Trophoblast cell (in vitro differentiated cells and primary cell): ENCODE measurements around the gene USP44.

Experiments used
- DNase-seq, 2 donors: peaks; one replicate each; pipeline ENCODE4 v3.0.0-alpha.2; 2016
- H2AFZ ChIP-seq: 2 replicates; pipeline ENCODE4 v1.6.1; 2013; ENCODE audit warnings: low read length, moderate library complexity, mild to moderate bottlenecking; ENCODE audit not compliant: insufficient read depth, poor library complexity
- H2AK5ac ChIP-seq: 2 replicates; pipeline ENCODE4 v1.6.1; 2013; ENCODE audit warnings: mild to moderate bottlenecking, low read length
- H2BK120ac ChIP-seq: 2 replicates; pipeline ENCODE4 v1.6.1; 2013; ENCODE audit warnings: low read length, mild to moderate bottlenecking, moderate library complexity; ENCODE audit not compliant: insufficient read depth, poor library complexity
- H2BK12ac ChIP-seq: 2 replicates; pipeline ENCODE4 v1.6.1; 2013; ENCODE audit warnings: mild to moderate bottlenecking, low read length, moderate library complexity
- H2BK5ac ChIP-seq: 2 replicates; pipeline ENCODE4 v1.6.1; 2013; ENCODE audit warnings: low read length, low read depth, moderate library complexity, mild to moderate bottlenecking; ENCODE audit not compliant: poor library complexity
- H3K14ac ChIP-seq: 2 replicates; pipeline ENCODE4 v1.6.1; 2013; ENCODE audit warnings: mild to moderate bottlenecking, low read length
- H3K18ac ChIP-seq: 2 replicates; pipeline ENCODE4 v1.6.1; 2013; ENCODE audit warnings: mild to moderate bottlenecking, low read length
- H3K23ac ChIP-seq: 2 replicates; pipeline ENCODE4 v1.6.1; 2013; ENCODE audit warnings: low read length
- H3K27ac ChIP-seq: 2 replicates; pipeline ENCODE4 v1.5.1; 2013; ENCODE audit warnings: low read depth, mild to moderate bottlenecking, inconsistent platforms, low read length, moderate library complexity
- H3K27me3 ChIP-seq: 2 replicates; pipeline ENCODE4 v1.6.1; 2013; ENCODE audit warnings: inconsistent platforms, mild to moderate bottlenecking, low read length, moderate library complexity; ENCODE audit not compliant: insufficient read depth
- H3K36me3 ChIP-seq, 2 experiments: 1 replicate in 1 of 2; 2 replicates in 1 of 2; pipeline ENCODE4 v1.6.1; 2013; ENCODE audit warnings: low read length in 2 of 2, mild to moderate bottlenecking in 2 of 2, moderate library complexity in 1 of 2; ENCODE audit not compliant: insufficient read depth in 2 of 2, control insufficient read depth in 1 of 2
- H3K4ac ChIP-seq: 2 replicates; pipeline ENCODE4 v1.6.1; 2013; ENCODE audit warnings: low read depth, mild to moderate bottlenecking, low read length, moderate library complexity
- H3K4me1 ChIP-seq, 2 experiments: 1 replicate in 1 of 2; 2 replicates in 1 of 2; pipeline ENCODE4 v1.6.1; 2013; ENCODE audit warnings: low read length in 2 of 2, mild to moderate bottlenecking in 2 of 2, moderate library complexity in 1 of 2; ENCODE audit not compliant: insufficient read depth in 2 of 2, control insufficient read depth in 1 of 2
- H3K4me2 ChIP-seq: 2 replicates; pipeline ENCODE4 v1.6.1; 2013; ENCODE audit warnings: inconsistent platforms, mild to moderate bottlenecking, low read length, moderate library complexity
- H3K4me3 ChIP-seq: 2 replicates; pipeline ENCODE4 v1.5.1; 2013; ENCODE audit warnings: mild to moderate bottlenecking, low read depth, low read length, inconsistent platforms
- H3K79me1 ChIP-seq: one replicate; pipeline ENCODE4 v1.6.1; 2013; ENCODE audit warnings: low read length
- H3K79me2 ChIP-seq: 2 replicates; pipeline ENCODE4 v1.6.1; 2013; ENCODE audit warnings: low read length, mild to moderate bottlenecking; ENCODE audit not compliant: control insufficient read depth, insufficient read depth, poor library complexity
- H3K9ac ChIP-seq: 2 replicates; pipeline ENCODE4 v1.6.1; 2013; ENCODE audit warnings: mild to moderate bottlenecking, low read length
- H3K9me3 ChIP-seq: 2 replicates; pipeline ENCODE4 v1.6.1; 2013; ENCODE audit warnings: low read depth, mild to moderate bottlenecking, control low read depth, inconsistent platforms, low read length; ENCODE audit not compliant: insufficient read depth
- H4K12ac ChIP-seq: 2 replicates; pipeline ENCODE4 v1.6.1; 2013; ENCODE audit warnings: low read depth, mild to moderate bottlenecking, low read length, moderate library complexity
- H4K8ac ChIP-seq: 2 replicates; pipeline ENCODE4 v1.6.1; 2013; ENCODE audit warnings: low read depth, mild to moderate bottlenecking, low read length, moderate library complexity
- H4K91ac ChIP-seq: one replicate; pipeline ENCODE4 v1.6.1; 2013; ENCODE audit warnings: low read depth, mild to moderate bottlenecking, low read length, moderate library complexity
- WGBS: extraction: QIAGEN DNeasy Blood & Tissue Kit; methylation state at CpG from one replicate; pipeline ENCODE4 v1.1.7; 2013; ENCODE audit warnings: missing lambda C conversion rate; ENCODE audit not compliant: insufficient read length, insufficient coverage; ENCODE audit errors: extremely low coverage; 5-methylcytosine and 5-hydroxymethylcytosine counted together

Gene USP44

GRCh38 chr12:95538656-95539055 is 12.6 kb downstream of the USP44 start:
- no peak overlapping the region for H3K4me3 ChIP-seq
- WGBS: no CpG with 5 or more reads among the region's 5 CpGs
- H3K36me3 ChIP-seq: no peaks in the 10 kb centered on the region

GRCh38 chr12:95538006-95538405 is 13.3 kb downstream of the USP44 start:
- Histone ChIP-seq H3K27ac (no peak overlapping the region), H3K4me3 (no peak overlapping the region), H3K36me3 (no peaks in the 10 kb centered on the region), H2BK5ac (no peak overlapping the region), H2AFZ (no peak overlapping the region), H2AK5ac (no peak overlapping the region), H3K14ac (no peak overlapping the region), H3K79me2 (no peaks in the 10 kb centered on the region), H3K9ac (no peak overlapping the region), H3K27me3 (no peaks in the 10 kb centered on the region), H2BK12ac (no peak overlapping the region), H3K4ac (no peak overlapping the region), H3K4me1 (no peaks in the 10 kb centered on the region), H3K9me3 (no peaks in the 10 kb centered on the region), H3K18ac (no peak overlapping the region), H3K4me2 (no peak overlapping the region), H3K23ac (no peak overlapping the region), H3K79me1 (no peaks in the 10 kb centered on the region), H4K91ac (no peak overlapping the region), H4K8ac (no peak overlapping the region), H4K12ac (no peak overlapping the region), H2BK120ac (no peak overlapping the region)
- DNase-seq: no peak
- no CpG with 5 or more reads among the region's 4 CpGs for WGBS

More at GRCh38 chr12:95538656-95539055, 12.6 kb downstream of the USP44 start:
- Histone ChIP-seq H3K9me3 (no peaks in the 10 kb centered on the region), H3K79me1 (no peaks in the 10 kb centered on the region), H3K79me2 (no peaks in the 10 kb centered on the region), H3K18ac (no peak overlapping the region), H3K4me2 (no peak overlapping the region), H2BK12ac (no peak overlapping the region), H3K27me3 (no peaks in the 10 kb centered on the region), H3K9ac (no peak overlapping the region), H3K23ac (no peak overlapping the region), H4K8ac (no peak overlapping the region), H2AFZ (no peak overlapping the region), H3K27ac (no peak overlapping the region), H3K4ac (no peak overlapping the region), H2BK120ac (no peak overlapping the region), H3K4me1 (no peaks in the 10 kb centered on the region), H2BK5ac (no peak overlapping the region), H3K14ac (no peak overlapping the region), H4K12ac (no peak overlapping the region), H2AK5ac (no peak overlapping the region), H4K91ac (no peak overlapping the region)
- DNase-seq: no peak

- Histone ChIP-seq H2BK120ac (no peak overlapping the region), H3K36me3 (no peaks in the 10 kb centered on the region)
These were observed 17.3 kb downstream of the USP44 start for GRCh38 chr12:95533985-95534384.

GRCh38 chr12:95532851-95533250 is 18.4 kb downstream of the USP44 start:
- WGBS: no CpG with 5 or more reads among the region's 5 CpGs
- H3K27me3 ChIP-seq: no peaks in the 10 kb centered on the region
- H3K79me2 ChIP-seq: no peaks in the 10 kb centered on the region
- no peak overlapping the region for H3K4me3 ChIP-seq
- no peak overlapping the region for H2BK120ac ChIP-seq
- H3K36me3 ChIP-seq: no peaks in the 10 kb centered on the region
- H4K8ac ChIP-seq: no peak overlapping the region
- no peak overlapping the region for H2BK12ac ChIP-seq
- H4K91ac ChIP-seq: no peak overlapping the region
- H3K27ac ChIP-seq: no peak overlapping the region
- no peak overlapping the region for H4K12ac ChIP-seq
- no peak overlapping the region for H2AFZ ChIP-seq
- no peaks in the 10 kb centered on the region for H3K79me1 ChIP-seq
- H3K18ac ChIP-seq: no peak overlapping the region
- no peaks in the 10 kb centered on the region for H3K4me1 ChIP-seq
- no peak overlapping the region for H3K9ac ChIP-seq
- no peak overlapping the region for H3K23ac ChIP-seq
- no peak overlapping the region for H3K14ac ChIP-seq
- DNase-seq: peak; percentile 18 to 40
- no peak overlapping the region for H3K4ac ChIP-seq
- H2BK5ac ChIP-seq: no peak overlapping the region
- H2AK5ac ChIP-seq: no peak overlapping the region
- no peaks in the 10 kb centered on the region for H3K9me3 ChIP-seq
- no peak overlapping the region for H3K4me2 ChIP-seq

More at GRCh38 chr12:95533985-95534384, 17.3 kb downstream of the USP44 start:
- no peaks in the 10 kb centered on the region for H3K27me3 ChIP-seq
- no peak for DNase-seq
- no peak overlapping the region for H3K18ac ChIP-seq
- H2AK5ac ChIP-seq: no peak overlapping the region
- H4K8ac ChIP-seq: no peak overlapping the region
- WGBS: no CpG with 5 or more reads among the region's 4 CpGs
- no peaks in the 10 kb centered on the region for H3K79me1 ChIP-seq
- no peak overlapping the region for H2AFZ ChIP-seq
- no peak overlapping the region for H3K27ac ChIP-seq
- no peak overlapping the region for H4K91ac ChIP-seq
- H3K9ac ChIP-seq: no peak overlapping the region
- no peak overlapping the region for H3K4me2 ChIP-seq
- no peaks in the 10 kb centered on the region for H3K4me1 ChIP-seq
- no peak overlapping the region for H3K4ac ChIP-seq
- no peaks in the 10 kb centered on the region for H3K9me3 ChIP-seq
- H3K23ac ChIP-seq: no peak overlapping the region
- no peak overlapping the region for H3K14ac ChIP-seq
- no peak overlapping the region for H2BK5ac ChIP-seq
- H3K79me2 ChIP-seq: no peaks in the 10 kb centered on the region
- H3K4me3 ChIP-seq: no peak overlapping the region
- no peak overlapping the region for H2BK12ac ChIP-seq
- no peak overlapping the region for H4K12ac ChIP-seq
